ENCODE data around the gene IGSF9B.
"Not testable (repeated sequence)": the region's sequence is repeated elsewhere in the genome, so short reads cannot be mapped to it uniquely, and the experiment has no call there.

IGSF9B gene, protein sequence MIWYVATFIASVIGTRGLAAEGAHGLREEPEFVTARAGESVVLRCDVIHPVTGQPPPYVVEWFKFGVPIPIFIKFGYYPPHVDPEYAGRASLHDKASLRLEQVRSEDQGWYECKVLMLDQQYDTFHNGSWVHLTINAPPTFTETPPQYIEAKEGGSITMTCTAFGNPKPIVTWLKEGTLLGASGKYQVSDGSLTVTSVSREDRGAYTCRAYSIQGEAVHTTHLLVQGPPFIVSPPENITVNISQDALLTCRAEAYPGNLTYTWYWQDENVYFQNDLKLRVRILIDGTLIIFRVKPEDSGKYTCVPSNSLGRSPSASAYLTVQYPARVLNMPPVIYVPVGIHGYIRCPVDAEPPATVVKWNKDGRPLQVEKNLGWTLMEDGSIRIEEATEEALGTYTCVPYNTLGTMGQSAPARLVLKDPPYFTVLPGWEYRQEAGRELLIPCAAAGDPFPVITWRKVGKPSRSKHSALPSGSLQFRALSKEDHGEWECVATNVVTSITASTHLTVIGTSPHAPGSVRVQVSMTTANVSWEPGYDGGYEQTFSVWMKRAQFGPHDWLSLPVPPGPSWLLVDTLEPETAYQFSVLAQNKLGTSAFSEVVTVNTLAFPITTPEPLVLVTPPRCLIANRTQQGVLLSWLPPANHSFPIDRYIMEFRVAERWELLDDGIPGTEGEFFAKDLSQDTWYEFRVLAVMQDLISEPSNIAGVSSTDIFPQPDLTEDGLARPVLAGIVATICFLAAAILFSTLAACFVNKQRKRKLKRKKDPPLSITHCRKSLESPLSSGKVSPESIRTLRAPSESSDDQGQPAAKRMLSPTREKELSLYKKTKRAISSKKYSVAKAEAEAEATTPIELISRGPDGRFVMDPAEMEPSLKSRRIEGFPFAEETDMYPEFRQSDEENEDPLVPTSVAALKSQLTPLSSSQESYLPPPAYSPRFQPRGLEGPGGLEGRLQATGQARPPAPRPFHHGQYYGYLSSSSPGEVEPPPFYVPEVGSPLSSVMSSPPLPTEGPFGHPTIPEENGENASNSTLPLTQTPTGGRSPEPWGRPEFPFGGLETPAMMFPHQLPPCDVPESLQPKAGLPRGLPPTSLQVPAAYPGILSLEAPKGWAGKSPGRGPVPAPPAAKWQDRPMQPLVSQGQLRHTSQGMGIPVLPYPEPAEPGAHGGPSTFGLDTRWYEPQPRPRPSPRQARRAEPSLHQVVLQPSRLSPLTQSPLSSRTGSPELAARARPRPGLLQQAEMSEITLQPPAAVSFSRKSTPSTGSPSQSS (N-terminal part only)

DNA sequence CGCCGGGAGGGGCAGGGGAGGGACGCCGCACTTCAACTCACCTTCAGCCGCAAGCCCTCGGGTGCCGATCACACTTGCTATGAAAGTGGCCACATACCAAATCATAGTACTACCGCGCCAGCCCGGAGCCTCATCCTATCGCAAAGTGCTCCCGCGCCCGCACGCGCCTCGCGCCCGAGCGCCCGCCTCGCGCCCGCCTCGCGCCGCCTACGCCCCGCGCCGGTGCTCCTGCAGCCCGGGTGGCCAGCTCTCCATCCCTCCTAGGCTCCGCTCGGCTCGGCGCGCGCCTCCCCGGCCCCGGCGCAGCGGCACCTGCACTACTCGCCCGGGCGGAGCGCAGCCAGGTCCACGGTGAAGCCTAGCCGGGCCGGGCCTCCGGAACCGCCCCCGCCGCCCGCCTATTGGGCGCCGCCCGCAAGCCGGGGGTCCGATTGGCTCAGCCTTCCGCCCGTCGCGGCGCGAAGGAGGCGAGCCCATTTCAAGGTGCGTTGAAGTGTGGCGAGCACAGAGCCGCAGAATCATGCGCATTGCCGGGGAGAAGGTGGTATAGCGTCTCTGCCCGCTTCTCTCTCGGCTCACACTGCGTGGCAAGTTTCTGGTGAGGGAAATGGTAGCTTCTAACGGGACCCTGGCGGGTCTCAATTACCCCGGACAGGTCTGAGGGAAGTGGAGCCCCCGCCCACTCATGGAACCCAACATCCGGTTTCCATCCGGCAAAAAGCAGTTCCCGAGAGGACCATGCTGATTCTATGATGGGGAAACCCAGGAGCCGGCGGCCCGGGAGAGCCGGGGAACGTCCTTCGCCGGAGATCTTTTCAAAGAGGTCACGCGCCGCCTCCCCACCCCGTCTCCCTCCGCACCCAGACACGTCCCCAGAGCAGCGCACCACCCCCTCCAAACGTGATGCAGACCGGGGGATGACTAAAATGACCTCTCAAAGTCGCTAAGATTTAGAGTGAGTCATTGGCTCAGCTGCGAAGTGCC is at the start of gene IGSF9B:
Gene IGSF9B, minus strand, starts transcription at position 319 of the 984 bp plus-strand sequence. Its CDS starts 214 bp downstream, at position 105.
- Mint-ChIP-seq H3K9me3 (no peaks in the 10 kb centered on the region), H3K27me3 (peaks cover 36% of the 10 kb centered on the region), H3K4me3 (peak within 1 kb of the TSS; percentile 87), H3K36me3 (ENCODE audit: low read depth) (peaks cover 7% of the 10 kb centered on the region), H3K27ac (peak within 1 kb of the TSS; percentile 87), H3K4me1 (ENCODE audit: low read depth) (peaks cover 53% of the 10 kb centered on the region)

DNA sequence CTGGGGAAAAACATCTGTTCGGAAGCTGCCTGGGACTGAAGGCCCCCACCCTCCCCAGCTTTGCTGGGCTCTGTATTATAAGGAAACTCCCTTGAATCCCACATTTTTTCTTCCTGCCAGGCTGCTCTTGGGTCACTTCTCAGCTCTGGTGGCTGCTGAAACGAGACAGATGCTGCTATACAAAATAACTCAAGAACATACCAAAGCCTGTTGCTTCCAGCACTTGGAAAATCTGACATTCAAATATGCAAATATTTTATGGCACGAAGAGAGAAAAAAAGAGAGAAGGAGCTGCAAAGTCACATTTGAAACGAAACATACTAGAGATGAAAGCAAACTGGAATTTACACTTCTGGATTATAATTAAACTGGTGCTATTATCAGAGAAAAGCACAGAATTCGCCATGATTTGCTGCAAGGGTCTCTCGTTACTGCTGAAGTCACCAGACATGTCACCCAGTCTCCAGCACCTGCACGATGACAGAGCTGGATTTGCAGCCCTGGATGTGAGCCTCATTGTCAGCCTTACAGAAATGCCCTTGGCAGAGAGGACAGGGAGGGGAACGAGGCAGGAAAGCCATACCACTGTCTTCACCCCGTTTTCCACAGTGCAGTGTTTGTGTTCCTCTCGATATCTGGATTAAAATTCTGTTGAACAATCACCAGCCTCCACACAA is 47.9 kb upstream of the IGSF9B start:
- Mint-ChIP-seq H3K27me3 (no peaks in the 10 kb centered on the region), H3K4me3 (no peak overlapping the region), H3K27ac (no peak overlapping the region), H3K36me3 (ENCODE audit: low read depth) (no peaks in the 10 kb centered on the region), H3K9me3 (no peaks in the 10 kb centered on the region), H3K4me1 (ENCODE audit: low read depth) (no peaks in the 10 kb centered on the region)

DNA sequence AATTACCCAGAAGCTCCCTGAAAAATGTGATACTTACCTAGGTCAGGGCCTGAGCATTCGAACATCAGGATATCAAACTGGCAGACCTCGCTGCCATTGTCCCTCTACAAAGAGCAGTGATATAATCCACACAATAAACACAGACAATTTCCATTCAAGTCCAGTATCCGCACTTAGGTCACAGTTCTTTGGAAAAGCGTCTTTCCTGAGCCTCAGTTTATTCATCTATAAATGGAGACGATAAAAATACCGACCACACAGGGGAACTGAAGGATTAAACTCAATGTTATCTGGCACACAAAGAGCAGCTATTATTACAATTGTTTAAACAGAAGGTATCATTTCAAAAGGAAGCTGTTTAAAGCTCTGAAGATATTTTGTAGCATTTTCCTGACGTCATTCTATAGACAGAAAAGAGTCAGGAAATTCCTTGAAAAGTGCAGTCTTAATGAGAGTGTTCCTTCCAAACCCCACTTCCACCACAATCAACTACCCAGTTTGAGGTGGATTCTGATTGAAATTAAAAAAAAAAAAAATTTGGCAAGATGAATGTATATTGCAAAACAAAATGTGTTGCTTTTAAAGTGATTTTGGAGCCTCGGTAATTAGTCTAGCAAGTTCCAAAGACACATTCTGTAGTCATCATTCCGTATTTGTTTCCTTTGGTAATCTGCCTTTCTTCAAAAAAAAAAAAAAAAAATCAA is 47.2 kb upstream of the IGSF9B start:
- no peak overlapping the region for H3K27ac Mint-ChIP-seq
- H3K27me3 Mint-ChIP-seq, result no peaks in the 10 kb centered on the region
- no peak overlapping the region for H3K4me3 Mint-ChIP-seq
- no peaks in the 10 kb centered on the region for H3K36me3 Mint-ChIP-seq (ENCODE audit: low read depth)
- no peaks in the 10 kb centered on the region for H3K4me1 Mint-ChIP-seq (ENCODE audit: low read depth)
- no peaks in the 10 kb centered on the region for H3K9me3 Mint-ChIP-seq

DNA sequence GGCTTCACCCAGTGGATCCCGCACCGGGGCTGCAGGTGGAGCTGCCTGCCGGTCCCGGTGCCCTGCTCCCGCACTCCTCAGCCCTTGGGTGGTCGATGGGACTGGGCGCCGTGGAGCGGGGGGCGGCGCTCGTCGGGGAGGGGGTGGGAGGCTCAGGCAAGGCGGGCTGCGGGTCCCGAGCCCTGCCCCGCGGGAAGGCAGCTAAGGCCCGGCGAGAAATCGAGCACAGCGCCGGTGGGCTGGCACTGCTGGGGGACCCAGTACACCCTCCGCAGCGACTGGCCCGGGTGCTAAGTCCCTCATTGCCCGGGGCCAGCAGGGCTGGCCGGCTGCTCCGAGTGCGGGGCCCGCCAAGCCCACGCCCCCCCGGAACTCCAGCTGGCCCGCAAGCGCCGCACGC is 46.1 kb upstream of the IGSF9B start:
- not testable (repeated sequence) for H3K27ac Mint-ChIP-seq; H3K9me3 Mint-ChIP-seq; H3K27me3 Mint-ChIP-seq; H3K4me3 Mint-ChIP-seq; H3K36me3 Mint-ChIP-seq (ENCODE audit: low read depth); H3K4me1 Mint-ChIP-seq (ENCODE audit: low read depth)

DNA sequence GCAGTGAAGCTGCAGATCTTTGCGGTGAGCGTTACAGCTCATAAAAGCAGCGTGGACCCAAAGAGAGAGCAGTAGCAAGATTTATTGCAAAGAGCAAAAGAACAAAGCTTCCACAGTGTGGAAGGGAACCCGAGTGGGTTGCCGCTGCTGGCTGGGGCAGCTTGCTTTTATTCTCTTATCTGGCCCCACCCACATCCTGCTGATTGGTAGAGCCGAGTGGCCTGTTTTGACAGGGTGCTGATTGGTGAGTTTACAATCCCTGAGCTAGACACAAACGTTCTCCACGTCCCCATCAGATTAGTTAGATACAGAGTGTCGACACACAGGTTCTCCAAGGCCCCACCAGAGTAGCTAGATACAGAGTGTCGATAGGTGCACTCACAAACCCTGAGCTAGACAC is 45.6 kb upstream of the IGSF9B start:
- not testable (repeated sequence) for H3K4me3 Mint-ChIP-seq; H3K36me3 Mint-ChIP-seq (ENCODE audit: low read depth); H3K27ac Mint-ChIP-seq; H3K9me3 Mint-ChIP-seq; H3K27me3 Mint-ChIP-seq; H3K4me1 Mint-ChIP-seq (ENCODE audit: low read depth)

DNA sequence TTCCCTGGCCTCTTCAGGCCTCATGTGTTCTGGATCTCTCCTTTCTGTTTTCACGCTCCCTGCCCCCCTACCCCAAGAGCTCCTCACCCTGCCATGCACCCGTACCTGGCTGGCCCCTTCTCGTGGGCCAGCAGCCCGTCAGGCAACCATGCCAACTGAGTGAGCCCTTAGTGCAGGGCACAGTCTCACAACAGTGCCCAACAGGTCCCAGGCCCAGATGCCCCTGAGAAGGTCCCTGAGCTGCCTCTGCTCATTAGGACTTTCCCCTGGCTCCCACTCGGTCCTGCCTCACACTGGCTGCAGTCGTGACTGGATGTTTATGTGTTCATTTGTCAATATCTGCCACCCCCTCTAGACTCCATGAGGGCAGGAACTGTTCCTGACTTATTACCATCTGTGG is 44.8 kb upstream of the IGSF9B start:
- no peak overlapping the region for H3K27ac Mint-ChIP-seq
- H3K36me3 Mint-ChIP-seq (ENCODE audit: low read depth), result no peaks in the 10 kb centered on the region
- no peaks in the 10 kb centered on the region for H3K9me3 Mint-ChIP-seq
- H3K4me1 Mint-ChIP-seq (ENCODE audit: low read depth), result no peaks in the 10 kb centered on the region
- no peaks in the 10 kb centered on the region for H3K27me3 Mint-ChIP-seq
- H3K4me3 Mint-ChIP-seq, result no peak overlapping the region

DNA sequence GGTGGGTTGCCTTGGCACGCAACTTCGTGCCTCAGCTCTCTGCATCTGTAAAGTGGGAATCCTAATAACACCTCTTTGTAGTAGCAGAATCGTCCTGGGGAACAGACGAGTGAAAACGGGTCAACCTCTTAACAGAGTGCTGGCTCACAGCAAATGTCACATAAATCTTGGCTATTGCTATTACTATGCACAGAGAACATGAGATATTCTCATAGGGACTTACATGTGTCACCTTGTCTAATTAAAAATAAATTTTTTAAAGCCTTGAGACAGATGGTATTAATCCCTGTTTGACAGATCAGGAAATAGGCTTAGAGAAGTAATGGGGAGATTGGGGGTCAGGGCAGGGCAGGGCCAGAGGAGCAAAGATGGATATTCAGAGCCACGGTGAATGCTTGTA is 44.3 kb upstream of the IGSF9B start:
- H3K4me1 Mint-ChIP-seq (ENCODE audit: low read depth), result no peaks in the 10 kb centered on the region

DNA sequence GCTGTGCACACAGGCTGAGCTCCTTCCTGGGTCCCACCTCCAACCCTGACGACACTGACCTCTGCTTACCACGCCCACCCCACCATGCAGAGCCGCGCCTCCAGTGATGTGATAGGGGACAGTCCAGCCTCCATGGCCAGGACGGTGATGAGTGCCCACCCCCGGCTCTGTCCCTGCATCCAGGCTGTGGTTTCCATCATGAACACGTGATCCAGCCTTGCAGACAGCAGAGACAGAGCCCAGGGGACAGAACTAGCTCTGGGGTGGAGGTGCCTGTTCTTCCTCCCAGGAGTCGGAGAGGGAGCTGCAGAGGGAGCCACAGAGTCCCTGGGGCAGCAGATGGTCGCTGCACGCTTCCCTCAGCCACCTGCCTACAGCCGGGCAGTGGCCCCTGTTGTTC is 42.6 kb upstream of the IGSF9B start:
- Mint-ChIP-seq H3K27ac (no peak overlapping the region), H3K4me3 (no peak overlapping the region), H3K36me3 (ENCODE audit: low read depth) (no peaks in the 10 kb centered on the region), H3K9me3 (no peaks in the 10 kb centered on the region), H3K4me1 (ENCODE audit: low read depth) (peaks cover 4% of the 10 kb centered on the region), H3K27me3 (no peaks in the 10 kb centered on the region)

More for the DNA sequence above, 44.3 kb upstream of the IGSF9B start:
- H3K36me3 Mint-ChIP-seq (ENCODE audit: low read depth), result no peaks in the 10 kb centered on the region
- no peak overlapping the region for H3K27ac Mint-ChIP-seq
- no peak overlapping the region for H3K4me3 Mint-ChIP-seq
- no peaks in the 10 kb centered on the region for H3K27me3 Mint-ChIP-seq
- H3K9me3 Mint-ChIP-seq, result no peaks in the 10 kb centered on the region

DNA sequence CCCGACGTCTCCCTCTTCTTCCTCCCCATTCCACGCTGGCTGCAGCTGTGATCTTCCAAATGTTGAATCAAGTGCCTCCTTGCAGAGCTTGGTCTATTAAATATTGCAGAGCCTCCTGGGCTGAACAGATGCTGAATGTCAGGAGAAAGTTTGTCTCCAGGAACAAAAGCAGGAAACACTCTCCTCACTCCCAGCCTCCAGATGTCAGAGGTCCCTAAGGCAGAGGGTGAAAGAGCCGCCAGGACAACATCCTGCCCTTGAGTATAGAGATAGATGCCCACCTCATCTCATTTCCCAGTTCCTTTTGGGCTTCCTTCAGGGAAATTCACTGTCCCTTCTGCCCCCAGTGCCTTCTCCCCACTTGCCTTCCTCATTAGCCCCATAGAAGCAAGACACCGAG is 40.8 kb upstream of the IGSF9B start:
- H3K36me3 Mint-ChIP-seq (ENCODE audit: low read depth), result no peaks in the 10 kb centered on the region
- H3K27ac Mint-ChIP-seq, result no peak overlapping the region
- no peaks in the 10 kb centered on the region for H3K27me3 Mint-ChIP-seq
- H3K4me3 Mint-ChIP-seq, result no peak overlapping the region
- H3K4me1 Mint-ChIP-seq (ENCODE audit: low read depth), result peaks cover 4% of the 10 kb centered on the region
- no peaks in the 10 kb centered on the region for H3K9me3 Mint-ChIP-seq

DNA sequence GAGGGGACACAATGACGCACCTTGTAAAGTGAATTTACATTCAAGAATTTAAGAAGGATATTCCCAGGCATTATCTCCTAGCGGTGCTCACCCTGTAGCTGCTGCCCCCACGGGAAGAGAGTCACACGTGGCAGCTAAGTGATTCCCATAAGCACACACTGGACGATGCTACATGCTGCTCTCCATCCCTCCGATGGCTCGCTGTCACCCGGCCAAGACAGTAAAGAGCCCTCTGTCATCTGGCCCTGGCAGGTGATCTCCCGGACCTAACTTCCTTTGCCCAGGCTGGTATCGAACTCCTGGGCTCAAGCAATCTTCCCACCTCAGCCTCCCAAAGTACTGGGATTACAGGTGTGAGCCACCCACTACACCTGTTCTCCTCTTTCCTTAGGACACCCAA is 39.9 kb upstream of the IGSF9B start:
- H3K4me3 Mint-ChIP-seq, result no peak overlapping the region
- peaks cover 4% of the 10 kb centered on the region for H3K4me1 Mint-ChIP-seq (ENCODE audit: low read depth)
- H3K36me3 Mint-ChIP-seq (ENCODE audit: low read depth), result no peaks in the 10 kb centered on the region
- H3K27me3 Mint-ChIP-seq, result no peaks in the 10 kb centered on the region
- H3K9me3 Mint-ChIP-seq, result no peaks in the 10 kb centered on the region
- no peak overlapping the region for H3K27ac Mint-ChIP-seq

DNA sequence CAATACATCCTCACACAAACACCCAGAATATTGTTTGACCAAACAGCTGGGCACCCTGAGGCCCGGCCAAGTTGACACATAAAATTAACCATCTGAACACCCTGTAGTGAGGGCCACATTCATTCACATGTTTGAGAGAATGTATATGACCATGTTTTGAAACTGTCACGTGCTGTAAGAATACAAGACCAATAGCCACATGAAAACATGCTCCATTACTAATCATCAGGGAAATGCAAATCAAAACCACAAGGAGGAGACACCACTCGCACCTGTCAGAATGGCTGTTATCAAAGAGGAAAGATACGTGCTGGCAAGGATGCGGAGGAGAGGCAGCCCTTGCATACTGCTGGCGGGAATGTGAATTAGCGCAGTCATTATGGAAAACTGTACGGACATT is 38.3 kb upstream of the IGSF9B start:
- Mint-ChIP-seq H3K9me3 (no peaks in the 10 kb centered on the region), H3K4me3 (no peak overlapping the region), H3K27me3 (no peaks in the 10 kb centered on the region), H3K36me3 (ENCODE audit: low read depth) (no peaks in the 10 kb centered on the region), H3K27ac (no peak overlapping the region), H3K4me1 (ENCODE audit: low read depth) (peaks cover 16% of the 10 kb centered on the region)

DNA sequence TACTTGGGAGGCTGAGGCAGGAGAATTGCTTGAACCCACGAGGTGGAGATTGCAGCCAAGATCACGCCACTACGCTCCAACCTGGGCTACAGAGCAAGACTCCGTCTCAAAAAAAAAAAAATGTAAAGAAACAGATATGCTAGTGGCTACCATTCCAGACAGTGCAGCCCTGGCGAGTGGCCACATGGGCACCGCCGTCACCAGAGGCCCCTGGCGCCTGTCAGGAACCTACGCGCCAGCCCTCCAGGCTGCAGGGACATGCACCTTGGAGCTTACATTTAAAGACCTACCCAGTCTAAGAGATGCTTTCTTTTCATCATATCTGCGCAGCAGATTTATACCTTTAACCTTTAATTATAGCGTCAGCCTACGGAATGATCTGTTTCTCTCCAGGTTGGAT is 37.2 kb upstream of the IGSF9B start:
- Mint-ChIP-seq H3K27me3 (no peaks in the 10 kb centered on the region), H3K36me3 (ENCODE audit: low read depth) (no peaks in the 10 kb centered on the region), H3K4me3 (no peak overlapping the region), H3K9me3 (no peaks in the 10 kb centered on the region), H3K4me1 (ENCODE audit: low read depth) (peaks cover 16% of the 10 kb centered on the region), H3K27ac (no peak overlapping the region)

DNA sequence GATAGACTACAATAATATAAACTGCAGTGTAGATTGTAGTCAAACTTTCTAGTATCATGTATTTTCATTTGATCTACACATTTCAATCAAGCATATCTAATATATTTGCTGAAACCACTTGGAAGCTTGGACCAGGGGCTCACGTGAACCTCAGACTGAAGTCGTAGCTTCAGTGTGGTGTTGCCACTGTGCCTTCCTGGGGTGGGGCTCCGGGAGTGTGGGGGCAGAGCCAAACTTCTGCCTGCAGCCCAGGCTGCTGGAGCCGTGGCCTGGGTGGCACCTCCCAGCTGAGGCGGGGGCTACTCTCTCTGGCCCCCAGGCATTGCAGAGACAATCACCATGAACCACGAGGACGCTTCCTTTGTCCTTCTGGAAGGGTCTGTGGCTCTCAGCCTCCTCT is 36.3 kb upstream of the IGSF9B start:
- no peak overlapping the region for H3K4me3 Mint-ChIP-seq
- H3K27me3 Mint-ChIP-seq, result no peaks in the 10 kb centered on the region
- no peaks in the 10 kb centered on the region for H3K36me3 Mint-ChIP-seq (ENCODE audit: low read depth)
- no peak overlapping the region for H3K27ac Mint-ChIP-seq
- peaks cover 16% of the 10 kb centered on the region for H3K4me1 Mint-ChIP-seq (ENCODE audit: low read depth)
- no peaks in the 10 kb centered on the region for H3K9me3 Mint-ChIP-seq
